ENCODE data around the gene SPSB2.
"Not testable (repeated sequence)": the region's sequence is repeated elsewhere in the genome, so short reads cannot be mapped to it uniquely, and the experiment has no call there.

Gene SPSB2, protein sequence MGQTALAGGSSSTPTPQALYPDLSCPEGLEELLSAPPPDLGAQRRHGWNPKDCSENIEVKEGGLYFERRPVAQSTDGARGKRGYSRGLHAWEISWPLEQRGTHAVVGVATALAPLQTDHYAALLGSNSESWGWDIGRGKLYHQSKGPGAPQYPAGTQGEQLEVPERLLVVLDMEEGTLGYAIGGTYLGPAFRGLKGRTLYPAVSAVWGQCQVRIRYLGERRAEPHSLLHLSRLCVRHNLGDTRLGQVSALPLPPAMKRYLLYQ

GRCh38 chr12:6873094-6874014 is at the start of gene SPSB2:
Gene SPSB2, minus strand, starts transcription at chr12:6873303. Its CDS starts 402 bp downstream, at chr12:6872901.
- DNase-seq (ENCODE audit: low spot score), result peak; percentile 92

GRCh38 chr12:6921996-6922946 is 49.2 kb upstream of the SPSB2 start:
- no peak for DNase-seq (ENCODE audit: low spot score)

DNA sequence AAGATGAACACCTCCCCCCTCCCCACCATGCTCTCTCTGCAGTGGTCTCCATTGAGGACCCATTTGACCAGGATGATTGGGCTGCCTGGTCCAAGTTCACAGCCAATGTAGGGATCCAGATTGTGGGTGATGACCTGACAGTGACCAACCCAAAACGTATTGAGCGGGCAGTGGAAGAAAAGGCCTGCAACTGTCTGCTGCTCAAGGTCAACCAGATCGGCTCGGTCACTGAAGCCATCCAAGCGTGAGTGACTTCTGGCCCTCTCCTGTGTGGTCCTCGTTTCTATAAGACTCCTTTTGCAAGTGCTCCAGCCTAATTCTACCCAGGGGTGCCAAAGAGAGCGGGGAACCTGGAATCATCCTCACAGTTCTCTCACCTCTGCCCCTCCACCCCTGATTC is 48.4 kb upstream of the SPSB2 start:
- no peak for DNase-seq (ENCODE audit: low spot score)

GRCh38 chr12:6919588-6919987 is 46.5 kb upstream of the SPSB2 start:
- DNase-seq (ENCODE audit: low spot score), result no peak

DNA sequence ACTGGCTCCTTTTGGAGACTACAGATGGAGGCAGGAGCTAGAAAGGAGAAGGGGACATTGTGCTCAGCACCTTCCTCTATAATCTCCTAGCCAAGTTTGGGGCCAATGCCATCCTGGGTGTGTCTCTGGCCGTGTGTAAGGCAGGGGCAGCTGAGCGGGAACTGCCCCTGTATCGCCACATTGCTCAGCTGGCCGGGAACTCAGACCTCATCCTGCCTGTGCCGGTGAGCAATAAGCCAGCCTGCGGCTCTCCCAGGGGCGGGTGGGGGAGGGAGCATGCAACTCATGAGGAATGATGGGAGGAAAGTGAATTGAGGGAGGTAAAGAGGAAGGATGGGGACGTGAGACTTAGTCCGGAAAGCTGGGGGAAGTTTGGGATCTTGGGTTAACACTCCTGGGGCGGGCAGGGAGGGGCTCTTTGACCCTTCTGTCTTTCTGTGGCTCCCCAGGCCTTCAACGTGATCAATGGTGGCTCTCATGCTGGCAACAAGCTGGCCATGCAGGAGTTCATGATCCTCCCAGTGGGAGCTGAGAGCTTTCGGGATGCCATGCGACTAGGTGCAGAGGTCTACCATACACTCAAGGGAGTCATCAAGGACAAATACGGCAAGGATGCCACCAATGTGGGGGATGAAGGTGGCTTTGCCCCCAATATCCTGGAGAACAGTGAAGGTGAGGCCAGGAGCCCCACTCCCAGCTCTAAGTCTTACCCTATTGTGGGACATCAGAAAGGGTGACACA is 44.6 kb upstream of the SPSB2 start:
- no peak for DNase-seq (ENCODE audit: low spot score)

GRCh38 chr12:6916426-6917200 is 43.5 kb upstream of the SPSB2 start:
- no peak for DNase-seq (ENCODE audit: low spot score)

GRCh38 chr12:6915789-6916285 is 42.7 kb upstream of the SPSB2 start:
- DNase-seq (ENCODE audit: low spot score), result no peak

DNA sequence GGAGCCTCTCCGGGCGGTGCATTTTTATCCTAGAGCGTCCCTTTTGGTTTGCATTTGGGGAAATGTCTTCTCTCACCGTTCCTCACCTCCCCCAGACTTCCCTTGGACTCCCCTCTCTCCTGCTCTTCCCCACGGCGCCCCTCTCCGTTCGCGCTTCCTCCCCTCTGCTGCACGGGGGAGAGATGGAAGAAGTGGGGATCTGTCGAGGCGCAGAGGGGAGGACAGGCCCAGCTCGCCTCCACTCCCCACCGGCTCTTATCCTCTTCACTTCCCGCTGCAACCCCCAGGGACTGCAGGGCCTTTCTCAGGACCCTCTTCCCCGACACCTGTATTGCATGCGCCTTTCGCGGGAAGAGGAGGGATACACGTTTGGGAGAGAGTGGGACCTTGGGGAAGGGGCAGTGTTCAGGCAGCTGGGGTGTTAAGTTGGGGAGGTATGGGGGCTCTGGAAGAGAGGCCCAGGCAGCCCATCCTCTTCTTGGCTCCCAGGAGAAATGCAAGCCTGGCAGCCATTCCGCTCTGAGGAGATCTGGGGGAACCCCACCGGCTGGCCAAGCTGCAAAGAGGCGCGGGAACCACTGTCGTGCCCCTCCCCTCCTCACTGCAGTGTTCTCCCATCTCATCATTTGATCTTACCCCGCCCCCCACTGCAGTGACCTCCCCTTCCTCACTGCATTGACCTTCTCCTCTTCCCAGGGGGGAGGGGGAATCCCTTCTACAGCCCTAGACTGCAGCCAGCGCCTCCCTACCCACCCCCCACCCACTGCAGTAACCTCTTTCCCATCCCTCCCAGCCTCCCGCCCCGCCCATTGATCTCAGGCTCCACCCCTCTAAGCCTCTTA is 42.1 kb upstream of the SPSB2 start:
- DNase-seq (ENCODE audit: low spot score), result no peak

- peak; percentile 83 for DNase-seq (ENCODE audit: low spot score)
Measured at GRCh38 chr12:6914246-6914946, 41.3 kb upstream of the SPSB2 start, which contains the start of gene ENO2. Gene ENO2, plus strand, starts transcription at chr12:6914580. Its CDS starts 1,253 bp downstream, at chr12:6915833.

GRCh38 chr12:6912164-6912935 is 39.2 kb upstream of the SPSB2 start:
- no peak for DNase-seq (ENCODE audit: low spot score)

- DNase-seq (ENCODE audit: low spot score), result no peak
Measured at GRCh38 chr12:6909421-6910145, 36.5 kb upstream of the SPSB2 start.

- DNase-seq (ENCODE audit: low spot score), result not testable (repeated sequence)
Measured at GRCh38 chr12:6908141-6908540, 35.0 kb upstream of the SPSB2 start.

GRCh38 chr12:6905414-6906040 is 32.4 kb upstream of the SPSB2 start:
- no peak for DNase-seq (ENCODE audit: low spot score)

DNA sequence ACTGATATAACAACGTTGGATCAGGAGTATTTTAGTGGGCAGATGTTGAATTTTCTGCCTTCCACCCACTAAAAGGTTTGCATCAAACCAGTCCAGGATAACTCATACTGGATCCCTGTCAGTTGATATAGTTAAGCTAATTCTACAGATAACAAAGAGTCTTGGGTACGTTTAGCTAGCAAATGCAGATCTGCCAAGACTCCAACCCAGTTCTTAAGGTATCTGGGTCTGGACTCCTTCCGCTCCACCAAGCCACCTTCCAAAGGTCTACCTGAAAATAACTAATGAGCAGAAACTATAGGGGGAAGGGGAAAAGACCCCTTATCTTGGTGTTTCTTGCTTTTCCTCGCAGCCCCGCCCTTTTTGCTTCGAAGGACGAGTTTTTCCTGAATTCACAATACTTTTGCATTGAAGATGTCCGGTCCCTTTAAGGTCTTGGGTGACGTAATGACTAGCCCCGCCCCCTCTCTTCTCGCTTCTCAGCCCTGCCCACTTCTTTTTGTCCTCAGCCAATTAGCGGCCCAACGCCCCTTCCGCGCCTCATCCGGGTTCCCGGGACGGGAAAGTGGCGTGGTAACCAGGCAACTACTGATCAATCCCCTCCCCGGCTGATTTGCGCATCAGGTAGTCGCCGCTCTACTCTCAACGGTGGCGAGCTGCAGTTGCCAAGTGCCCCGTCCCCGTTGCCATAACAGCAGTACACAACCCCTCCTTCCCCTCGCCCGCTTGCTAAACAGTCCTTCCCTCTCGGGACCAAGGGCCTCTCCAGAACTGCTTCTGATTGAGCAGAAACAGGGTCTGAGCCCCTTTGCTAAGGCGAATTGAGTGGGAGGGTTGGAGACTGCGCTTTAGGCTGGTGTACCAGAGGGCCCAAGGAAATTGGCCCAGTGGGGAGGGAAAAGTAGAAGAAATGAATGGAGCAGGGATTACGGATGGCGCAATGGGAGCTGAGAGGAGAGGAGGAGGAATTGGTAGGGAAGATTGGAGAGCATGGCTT is 31.5 kb upstream of the SPSB2 start, which contains the start of gene LRRC23:
LRRC23 (plus strand) TSS at position 543 of the 997 bp plus-strand sequence. CDS start 812 bp downstream, outside the sequence.
- peak; percentile 96 for DNase-seq (ENCODE audit: low spot score)

DNA sequence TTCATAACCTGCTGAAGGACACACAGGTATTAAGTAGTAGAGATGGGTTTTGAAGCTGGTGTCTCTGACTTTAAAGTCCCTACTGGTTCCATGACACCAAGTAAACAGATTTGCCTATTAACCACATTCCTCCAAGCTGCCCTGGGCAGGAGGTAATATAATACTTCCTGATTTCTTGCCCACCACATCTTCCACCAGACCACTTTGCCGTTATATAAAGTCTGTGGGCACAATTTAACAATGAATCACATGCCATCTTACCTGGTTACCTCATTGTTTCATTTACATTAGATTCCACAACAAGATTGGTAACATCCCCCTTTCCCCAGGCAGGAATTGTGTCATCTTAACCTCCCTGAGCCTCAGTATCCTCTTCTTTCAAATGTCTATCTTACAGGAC is 30.6 kb upstream of the SPSB2 start:
- no peak for DNase-seq (ENCODE audit: low spot score)

All from globus pallidus (tissue), 1 donor.